ENCODE results near the gene FTO.

The FTO gene

GRCh38 chr16:53893731-53894435 lies 189.9 kb downstream of the FTO start:
- Histone ChIP-seq H3K36me3 (ENCODE audit: control insufficient read depth in 1 of 2, insufficient read depth in 2 of 2, low read length in 2 of 2) (peaks cover 2 to 6% of the 10 kb centered on the region in 2 donors), H3K27ac (ENCODE audit: low read length) (no peak overlapping the region), H3K27me3 (ENCODE audit: low read depth, low read length) (no peaks in the 10 kb centered on the region), H3K4me1 (ENCODE audit: control insufficient read depth in 1 of 2, insufficient read depth in 2 of 2, low read length in 2 of 2) (peaks cover 0 to 13% of the 10 kb centered on the region in 2 donors), H3K9me3 (ENCODE audit: control insufficient read depth in 1 of 2, low read length in 2 of 2) (no peaks in the 10 kb centered on the region), H3K4me3 (ENCODE audit: low read depth in 1 of 2, low read length in 2 of 2) (no peak overlapping the region)

GRCh38 chr16:53894686-53895085 lies 190.7 kb downstream of the FTO start:
- no peak overlapping the region for H3K27ac ChIP-seq (ENCODE audit: low read length)
- H3K36me3 ChIP-seq (ENCODE audit: control insufficient read depth in 1 of 2, insufficient read depth in 2 of 2, low read length in 2 of 2), result no peaks in the 10 kb centered on the region
- H3K9me3 ChIP-seq (ENCODE audit: control insufficient read depth in 1 of 2, low read length in 2 of 2), result no peaks in the 10 kb centered on the region
- no peak overlapping the region for H3K4me3 ChIP-seq (ENCODE audit: low read depth in 1 of 2, low read length in 2 of 2)
- no peaks in the 10 kb centered on the region for H3K27me3 ChIP-seq (ENCODE audit: low read depth, low read length)
- peaks cover 0 to 13% of the 10 kb centered on the region in 2 donors for H3K4me1 ChIP-seq (ENCODE audit: control insufficient read depth in 1 of 2, insufficient read depth in 2 of 2, low read length in 2 of 2)

GRCh38 chr16:53895433-53895832 lies 191.5 kb downstream of the FTO start:
- peaks cover 0 to 13% of the 10 kb centered on the region in 2 donors for H3K4me1 ChIP-seq (ENCODE audit: control insufficient read depth in 1 of 2, insufficient read depth in 2 of 2, low read length in 2 of 2)
- no peak overlapping the region for H3K27ac ChIP-seq (ENCODE audit: low read length)
- H3K36me3 ChIP-seq (ENCODE audit: control insufficient read depth in 1 of 2, insufficient read depth in 2 of 2, low read length in 2 of 2), result no peaks in the 10 kb centered on the region
- no peaks in the 10 kb centered on the region for H3K27me3 ChIP-seq (ENCODE audit: low read depth, low read length)
- no peaks in the 10 kb centered on the region for H3K9me3 ChIP-seq (ENCODE audit: control insufficient read depth in 1 of 2, low read length in 2 of 2)
- H3K4me3 ChIP-seq (ENCODE audit: low read depth in 1 of 2, low read length in 2 of 2), result no peak overlapping the region

GRCh38 chr16:53895851-53896250 lies 191.9 kb downstream of the FTO start:
- peaks cover 0 to 13% of the 10 kb centered on the region in 2 donors for H3K4me1 ChIP-seq (ENCODE audit: control insufficient read depth in 1 of 2, insufficient read depth in 2 of 2, low read length in 2 of 2)

GRCh38 chr16:53896722-53897121 lies 192.8 kb downstream of the FTO start:
- H3K9me3 ChIP-seq (ENCODE audit: control insufficient read depth in 1 of 2, low read length in 2 of 2), result no peaks in the 10 kb centered on the region
- H3K36me3 ChIP-seq (ENCODE audit: control insufficient read depth in 1 of 2, insufficient read depth in 2 of 2, low read length in 2 of 2), result no peaks in the 10 kb centered on the region
- no peaks in the 10 kb centered on the region for H3K27me3 ChIP-seq (ENCODE audit: low read depth, low read length)
- H3K4me1 ChIP-seq (ENCODE audit: control insufficient read depth in 1 of 2, insufficient read depth in 2 of 2, low read length in 2 of 2), result peaks cover 0 to 13% of the 10 kb centered on the region in 2 donors
- no peak overlapping the region for H3K27ac ChIP-seq (ENCODE audit: low read length)
- H3K4me3 ChIP-seq (ENCODE audit: low read depth in 1 of 2, low read length in 2 of 2), result no peak overlapping the region

More at GRCh38 chr16:53895851-53896250, 191.9 kb downstream of the FTO start:
- H3K36me3 ChIP-seq (ENCODE audit: control insufficient read depth in 1 of 2, insufficient read depth in 2 of 2, low read length in 2 of 2), result no peaks in the 10 kb centered on the region
- no peak overlapping the region for H3K27ac ChIP-seq (ENCODE audit: low read length)
- H3K27me3 ChIP-seq (ENCODE audit: low read depth, low read length), result no peaks in the 10 kb centered on the region
- H3K4me3 ChIP-seq (ENCODE audit: low read depth in 1 of 2, low read length in 2 of 2), result no peak overlapping the region
- no peaks in the 10 kb centered on the region for H3K9me3 ChIP-seq (ENCODE audit: control insufficient read depth in 1 of 2, low read length in 2 of 2)

- Histone ChIP-seq H3K4me3 (ENCODE audit: low read depth in 1 of 2, low read length in 2 of 2) (no peak overlapping the region), H3K27me3 (ENCODE audit: low read depth, low read length) (no peaks in the 10 kb centered on the region), H3K36me3 (ENCODE audit: control insufficient read depth in 1 of 2, insufficient read depth in 2 of 2, low read length in 2 of 2) (no peaks in the 10 kb centered on the region), H3K27ac (ENCODE audit: low read length) (no peak overlapping the region), H3K4me1 (ENCODE audit: control insufficient read depth in 1 of 2, insufficient read depth in 2 of 2, low read length in 2 of 2) (peaks cover 0 to 3% of the 10 kb centered on the region in 2 donors), H3K9me3 (ENCODE audit: control insufficient read depth in 1 of 2, low read length in 2 of 2) (no peaks in the 10 kb centered on the region)
Observed at GRCh38 chr16:53898993-53899392, 195.0 kb downstream of the FTO start.

- Histone ChIP-seq H3K27ac (ENCODE audit: low read length) (no peak overlapping the region), H3K9me3 (ENCODE audit: control insufficient read depth in 1 of 2, low read length in 2 of 2) (no peaks in the 10 kb centered on the region), H3K4me1 (ENCODE audit: control insufficient read depth in 1 of 2, insufficient read depth in 2 of 2, low read length in 2 of 2) (no peaks in the 10 kb centered on the region), H3K36me3 (ENCODE audit: control insufficient read depth in 1 of 2, insufficient read depth in 2 of 2, low read length in 2 of 2) (no peaks in the 10 kb centered on the region), H3K4me3 (ENCODE audit: low read depth in 1 of 2, low read length in 2 of 2) (no peak overlapping the region), H3K27me3 (ENCODE audit: low read depth, low read length) (no peaks in the 10 kb centered on the region)
Observed at GRCh38 chr16:53899431-53899830, 195.5 kb downstream of the FTO start.

GRCh38 chr16:53900667-53901066 lies 196.7 kb downstream of the FTO start:
- Histone ChIP-seq H3K4me3 (ENCODE audit: low read depth in 1 of 2, low read length in 2 of 2) (no peak overlapping the region), H3K36me3 (ENCODE audit: control insufficient read depth in 1 of 2, insufficient read depth in 2 of 2, low read length in 2 of 2) (no peaks in the 10 kb centered on the region), H3K27me3 (ENCODE audit: low read depth, low read length) (no peaks in the 10 kb centered on the region), H3K27ac (ENCODE audit: low read length) (no peak overlapping the region), H3K9me3 (ENCODE audit: control insufficient read depth in 1 of 2, low read length in 2 of 2) (no peaks in the 10 kb centered on the region), H3K4me1 (ENCODE audit: control insufficient read depth in 1 of 2, insufficient read depth in 2 of 2, low read length in 2 of 2) (no peaks in the 10 kb centered on the region)

- no peaks in the 10 kb centered on the region for H3K36me3 ChIP-seq (ENCODE audit: control insufficient read depth in 1 of 2, insufficient read depth in 2 of 2, low read length in 2 of 2)
- H3K27ac ChIP-seq (ENCODE audit: low read length), result no peak overlapping the region
- H3K9me3 ChIP-seq (ENCODE audit: control insufficient read depth in 1 of 2, low read length in 2 of 2), result no peaks in the 10 kb centered on the region
- H3K4me3 ChIP-seq (ENCODE audit: low read depth in 1 of 2, low read length in 2 of 2), result no peak overlapping the region
- H3K4me1 ChIP-seq (ENCODE audit: control insufficient read depth in 1 of 2, insufficient read depth in 2 of 2, low read length in 2 of 2), result no peaks in the 10 kb centered on the region
- H3K27me3 ChIP-seq (ENCODE audit: low read depth, low read length), result no peaks in the 10 kb centered on the region
Observed at GRCh38 chr16:53901408-53901807, 197.5 kb downstream of the FTO start.

- Histone ChIP-seq H3K4me3 (ENCODE audit: low read depth in 1 of 2, low read length in 2 of 2) (no peak overlapping the region), H3K27ac (ENCODE audit: low read length) (no peak overlapping the region), H3K9me3 (ENCODE audit: control insufficient read depth in 1 of 2, low read length in 2 of 2) (no peaks in the 10 kb centered on the region), H3K27me3 (ENCODE audit: low read depth, low read length) (no peaks in the 10 kb centered on the region), H3K36me3 (ENCODE audit: control insufficient read depth in 1 of 2, insufficient read depth in 2 of 2, low read length in 2 of 2) (no peaks in the 10 kb centered on the region), H3K4me1 (ENCODE audit: control insufficient read depth in 1 of 2, insufficient read depth in 2 of 2, low read length in 2 of 2) (peaks cover 0 to 9% of the 10 kb centered on the region in 2 donors)
Observed at GRCh38 chr16:53904533-53904932, 200.6 kb downstream of the FTO start.

GRCh38 chr16:53905028-53905427 lies 201.1 kb downstream of the FTO start:
- Histone ChIP-seq H3K27me3 (ENCODE audit: low read depth, low read length) (no peaks in the 10 kb centered on the region), H3K4me3 (ENCODE audit: low read depth in 1 of 2, low read length in 2 of 2) (no peak overlapping the region), H3K4me1 (ENCODE audit: control insufficient read depth in 1 of 2, insufficient read depth in 2 of 2, low read length in 2 of 2) (peaks cover 0 to 9% of the 10 kb centered on the region in 2 donors), H3K36me3 (ENCODE audit: control insufficient read depth in 1 of 2, insufficient read depth in 2 of 2, low read length in 2 of 2) (no peaks in the 10 kb centered on the region), H3K9me3 (ENCODE audit: control insufficient read depth in 1 of 2, low read length in 2 of 2) (no peaks in the 10 kb centered on the region), H3K27ac (ENCODE audit: low read length) (no peak overlapping the region)

- H3K27me3 ChIP-seq (ENCODE audit: low read depth, low read length), result no peaks in the 10 kb centered on the region
Observed at GRCh38 chr16:53908731-53909130, 204.8 kb downstream of the FTO start.

More at GRCh38 chr16:53908731-53909130, 204.8 kb downstream of the FTO start:
- Histone ChIP-seq H3K4me1 (ENCODE audit: control insufficient read depth in 1 of 2, insufficient read depth in 2 of 2, low read length in 2 of 2) (peaks cover 0 to 16% of the 10 kb centered on the region in 2 donors), H3K4me3 (ENCODE audit: low read depth in 1 of 2, low read length in 2 of 2) (no peak overlapping the region), H3K9me3 (ENCODE audit: control insufficient read depth in 1 of 2, low read length in 2 of 2) (no peaks in the 10 kb centered on the region), H3K36me3 (ENCODE audit: control insufficient read depth in 1 of 2, insufficient read depth in 2 of 2, low read length in 2 of 2) (no peaks in the 10 kb centered on the region), H3K27ac (ENCODE audit: low read length) (no peak overlapping the region)

Data from muscle layer of duodenum (tissue), 2 donors.